ENCODE data around the gene DNHD1.

DNA sequence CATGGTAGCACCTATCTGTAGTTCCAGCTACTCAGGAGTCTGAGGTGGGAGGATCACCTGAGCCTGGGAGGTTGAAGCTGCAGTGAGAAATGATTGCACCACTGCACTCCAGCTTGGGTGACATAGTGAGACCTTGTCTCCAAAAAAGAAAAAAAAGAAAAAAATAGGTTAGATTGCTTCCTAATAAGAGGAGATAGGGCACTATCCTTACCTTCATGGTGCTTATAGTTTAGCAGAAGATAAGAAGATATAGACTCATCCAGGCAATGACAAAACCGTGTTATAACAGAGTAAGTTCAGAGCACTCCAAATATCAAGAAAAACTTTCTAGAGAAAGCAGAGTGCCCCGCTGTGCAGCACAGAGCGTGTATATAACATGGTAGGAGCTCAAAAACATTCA lies 64.2 kb downstream of the DNHD1 start:
- TF ChIP-seq POLR2A (IDR thresholded peaks at IDR 0.05; ENCODE audit: low read depth, low read length) (no peak), POLR2AphosphoS5 (IDR thresholded peaks at IDR 0.05; ENCODE audit: low read depth, low read length) (no peak)

All from GM12892 (cell line).